NCI-H748 (cell line): ENCODE data around the gene TNK1.
"Not testable (repeated sequence)": the region's sequence is repeated elsewhere in the genome, so short reads cannot be mapped to it uniquely, and the experiment has no call there.

ENCODE experiments used
- DNase-seq: peaks from one replicate; lab custom pipeline; 2025; ENCODE audit not compliant: unreplicated experiment; lab: John Stamatoyannopoulos, UW

TNK1 gene

GRCh38 chr17:7355053-7355452 lies 25.8 kb upstream of the TNK1 start, which contains the start of gene TMEM95:
Gene TMEM95 (plus strand): TSS chr17:7355156. CDS start chr17:7355205, 49 bp downstream.
- peak; percentile 19 for DNase-seq

DNA sequence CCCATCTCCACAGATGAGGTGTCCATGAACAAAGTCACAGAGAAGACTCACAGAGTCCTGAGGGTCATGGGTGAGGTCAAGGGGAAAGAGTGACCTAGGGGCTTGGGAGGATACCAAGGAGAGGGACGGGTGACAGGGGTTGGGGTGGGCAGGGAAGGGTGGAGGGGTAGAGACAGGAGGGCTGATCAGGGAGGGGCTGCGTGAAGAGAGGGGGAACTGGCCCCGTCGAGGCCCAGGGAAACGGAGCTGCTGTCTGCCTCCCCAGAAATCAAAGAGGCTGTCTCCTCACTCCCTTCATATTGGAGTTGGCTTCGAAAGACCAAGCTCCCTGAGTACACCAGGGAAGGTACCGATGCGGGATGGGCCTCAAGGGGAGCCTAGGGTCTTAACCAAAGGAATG lies 25.3 kb upstream of the TNK1 start:
- DNase-seq: no peak

- peak; percentile 91 for DNase-seq
These were observed 24.8 kb upstream of the TNK1 start for GRCh38 chr17:7356072-7356549.

GRCh38 chr17:7356756-7357155 lies 24.1 kb upstream of the TNK1 start:
- DNase-seq: no peak

DNA sequence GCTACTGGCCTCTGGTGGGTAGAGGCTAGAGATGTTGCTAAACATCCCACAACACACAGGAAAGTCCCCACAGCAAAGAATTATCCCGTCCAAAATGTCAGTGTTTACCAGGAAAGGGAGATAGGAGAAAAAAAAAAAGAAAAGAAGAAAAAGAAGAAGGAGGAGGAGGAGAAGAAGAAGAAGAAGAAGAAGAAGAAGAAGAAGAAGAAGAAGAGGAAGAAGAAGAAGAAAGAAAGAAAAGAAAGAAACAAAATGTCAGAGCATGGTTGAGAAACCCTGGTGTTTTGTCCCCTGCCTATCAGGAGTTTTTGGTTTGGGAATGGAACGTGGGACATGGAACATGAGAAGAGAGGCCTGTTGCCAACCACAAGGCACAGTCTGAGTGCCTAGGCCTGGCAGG lies 23.5 kb upstream of the TNK1 start:
- no peak for DNase-seq

DNA sequence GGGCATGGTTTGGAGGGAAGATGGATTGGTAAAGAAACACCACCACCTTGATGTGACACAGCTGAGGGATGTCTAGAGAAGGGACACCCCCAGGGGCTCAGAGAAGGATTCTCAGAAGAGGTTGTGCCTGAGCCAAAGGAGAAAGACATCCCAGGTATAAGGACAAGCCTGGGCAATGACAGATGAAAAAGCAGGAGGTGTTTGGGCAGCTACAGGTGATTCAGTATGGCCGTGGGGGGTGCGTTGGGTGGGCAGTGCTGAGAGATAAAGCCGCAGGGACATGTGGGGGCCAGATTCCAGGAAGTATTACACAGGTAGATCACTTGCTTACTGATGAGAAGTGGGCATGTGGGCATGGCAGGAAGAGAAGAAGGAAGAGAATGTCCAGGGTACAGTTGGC lies 19.0 kb upstream of the TNK1 start:
- DNase-seq: no peak

GRCh38 chr17:7363311-7363710 lies 17.6 kb upstream of the TNK1 start:
- DNase-seq: no peak

DNA sequence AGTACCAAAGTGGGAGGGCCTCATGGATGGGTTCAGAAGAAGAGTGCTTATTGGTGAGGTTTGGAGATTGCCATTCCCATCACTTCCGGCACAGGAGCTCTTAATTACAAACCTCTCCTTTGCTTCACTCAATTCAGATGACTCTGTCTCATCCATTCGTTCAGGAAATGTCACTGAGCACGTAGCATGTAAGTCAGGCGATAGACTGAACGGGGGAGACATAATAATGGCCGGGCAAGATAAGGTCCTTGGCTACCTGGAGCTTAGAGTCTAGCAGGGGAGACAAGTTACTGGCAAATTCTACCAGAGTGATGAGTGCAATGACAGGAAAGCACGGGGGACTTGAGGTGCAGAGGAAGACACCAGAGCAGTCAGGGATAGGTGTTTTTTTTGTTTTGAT lies 14.9 kb upstream of the TNK1 start:
- not testable (repeated sequence) for DNase-seq

- DNase-seq: no peak
These were observed 13.8 kb upstream of the TNK1 start for GRCh38 chr17:7367083-7367482.

GRCh38 chr17:7367918-7368598 lies 12.8 kb upstream of the TNK1 start:
- DNase-seq: no peak

- DNase-seq: not testable (repeated sequence)
These were observed 12.3 kb upstream of the TNK1 start for GRCh38 chr17:7368599-7368994.

GRCh38 chr17:7369825-7370224 lies 11.1 kb upstream of the TNK1 start:
- DNase-seq: no peak

- no peak for DNase-seq
These were observed 10.0 kb upstream of the TNK1 start for GRCh38 chr17:7370853-7371252.

- DNase-seq: no peak
These were observed 6.5 kb upstream of the TNK1 start for GRCh38 chr17:7374353-7374752.

- DNase-seq: no peak
These were observed 1.8 kb upstream of the TNK1 start for GRCh38 chr17:7379134-7379533.

- peak; percentile 54 for DNase-seq
These were observed 568 bp upstream of the TNK1 start for GRCh38 chr17:7380321-7380720.

DNA sequence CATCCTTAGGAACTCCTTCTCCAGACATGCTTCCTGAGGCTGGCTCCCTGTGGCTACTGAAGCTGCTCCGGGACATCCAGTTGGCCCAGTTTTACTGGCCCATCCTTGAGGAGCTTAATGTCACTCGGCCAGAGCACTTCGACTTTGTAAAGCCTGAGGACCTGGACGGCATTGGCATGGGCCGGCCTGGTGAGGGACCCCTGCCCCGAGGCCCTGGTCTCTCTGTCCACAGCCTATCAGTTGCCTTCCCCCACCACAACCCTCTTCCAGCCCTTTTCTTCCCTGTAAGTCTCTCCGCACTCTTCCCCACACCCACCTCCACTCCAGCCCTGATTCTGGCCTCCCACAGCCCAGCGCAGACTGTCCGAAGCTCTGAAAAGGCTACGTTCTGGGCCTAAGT lies 2.0 kb downstream of the TNK1 start:
- no peak for DNase-seq

DNA sequence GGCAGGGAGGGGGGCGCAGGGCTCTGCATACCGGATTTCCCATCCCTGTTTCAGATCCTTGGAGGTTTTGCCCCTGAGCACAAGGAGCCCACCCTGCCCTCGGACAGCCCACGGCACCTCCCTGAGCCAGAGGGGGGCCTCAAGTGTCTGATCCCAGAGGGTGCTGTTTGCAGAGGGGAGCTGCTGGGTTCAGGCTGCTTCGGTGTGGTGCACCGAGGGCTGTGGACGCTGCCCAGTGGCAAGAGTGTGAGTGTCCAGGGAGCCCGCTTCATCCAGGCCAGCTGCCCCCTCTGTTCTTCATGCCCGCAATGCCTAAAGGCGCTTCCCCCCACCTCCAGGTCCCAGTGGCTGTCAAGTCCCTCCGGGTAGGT lies 2.5 kb downstream of the TNK1 start:
- no peak for DNase-seq

DNA sequence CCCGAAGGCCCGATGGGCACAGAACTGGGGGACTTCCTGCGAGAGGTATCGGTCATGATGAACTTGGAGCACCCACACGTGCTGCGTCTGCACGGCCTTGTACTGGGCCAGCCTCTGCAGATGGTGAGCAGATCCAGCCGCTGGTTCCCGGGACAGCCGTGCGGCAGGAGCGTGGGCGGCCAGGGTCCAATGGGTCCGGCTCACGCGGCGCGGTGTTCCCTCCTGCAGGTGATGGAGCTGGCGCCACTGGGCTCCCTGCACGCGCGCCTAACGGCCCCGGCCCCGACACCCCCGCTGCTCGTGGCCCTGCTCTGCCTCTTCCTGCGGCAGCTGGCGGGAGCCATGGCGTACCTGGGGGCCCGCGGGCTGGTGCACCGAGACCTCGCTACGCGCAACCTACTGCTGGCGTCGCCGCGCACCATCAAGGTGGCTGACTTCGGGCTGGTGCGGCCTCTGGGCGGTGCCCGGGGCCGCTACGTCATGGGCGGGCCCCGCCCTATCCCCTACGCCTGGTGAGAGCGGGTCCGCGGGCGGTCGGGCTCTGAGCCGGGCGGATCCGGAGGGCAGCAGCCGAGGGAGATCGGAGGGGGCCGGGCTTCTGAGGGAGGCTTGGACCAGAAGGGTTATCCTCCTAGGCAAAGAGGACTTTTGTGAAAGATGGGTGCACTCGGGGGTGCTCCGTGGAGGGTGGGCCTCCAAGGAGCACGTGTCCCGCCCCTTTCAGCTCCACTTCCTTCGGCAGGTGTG lies 3.0 kb downstream of the TNK1 start:
- peak; percentile 92 for DNase-seq

GRCh38 chr17:7384489-7385081 lies 3.7 kb downstream of the TNK1 start:
- DNase-seq: no peak

- no peak for DNase-seq
These were observed 8.0 kb downstream of the TNK1 start for GRCh38 chr17:7388856-7389255.
